Lower leg skin (tissue), 3 donors: ENCODE data around the gene TLE3.

Source experiments
- POLR2A ChIP-seq, 2 donors: fragments of 450-650 bp; IDR thresholded peaks; one replicate each; pipeline ENCODE4 v1.6.1; 2016 to 2017; ENCODE audit warnings: antibody characterized with exemption in 2 of 2, mild to moderate bottlenecking in 1 of 2, moderate library complexity in 1 of 2
- TF ChIP-seq, protein P1 (sequence below), 3 donors: fragments of 450-650 bp; IDR thresholded peaks; one replicate each; pipeline ENCODE4 v1.5.1; 2016; ENCODE audit warnings: antibody characterized with exemption in 3 of 3, mild to moderate bottlenecking in 3 of 3, moderate library complexity in 2 of 3

GRCh38 chr15:70059476-70060213 lies 38.1 kb downstream of the TLE3 start:
- TF ChIP-seq, protein P1, sequence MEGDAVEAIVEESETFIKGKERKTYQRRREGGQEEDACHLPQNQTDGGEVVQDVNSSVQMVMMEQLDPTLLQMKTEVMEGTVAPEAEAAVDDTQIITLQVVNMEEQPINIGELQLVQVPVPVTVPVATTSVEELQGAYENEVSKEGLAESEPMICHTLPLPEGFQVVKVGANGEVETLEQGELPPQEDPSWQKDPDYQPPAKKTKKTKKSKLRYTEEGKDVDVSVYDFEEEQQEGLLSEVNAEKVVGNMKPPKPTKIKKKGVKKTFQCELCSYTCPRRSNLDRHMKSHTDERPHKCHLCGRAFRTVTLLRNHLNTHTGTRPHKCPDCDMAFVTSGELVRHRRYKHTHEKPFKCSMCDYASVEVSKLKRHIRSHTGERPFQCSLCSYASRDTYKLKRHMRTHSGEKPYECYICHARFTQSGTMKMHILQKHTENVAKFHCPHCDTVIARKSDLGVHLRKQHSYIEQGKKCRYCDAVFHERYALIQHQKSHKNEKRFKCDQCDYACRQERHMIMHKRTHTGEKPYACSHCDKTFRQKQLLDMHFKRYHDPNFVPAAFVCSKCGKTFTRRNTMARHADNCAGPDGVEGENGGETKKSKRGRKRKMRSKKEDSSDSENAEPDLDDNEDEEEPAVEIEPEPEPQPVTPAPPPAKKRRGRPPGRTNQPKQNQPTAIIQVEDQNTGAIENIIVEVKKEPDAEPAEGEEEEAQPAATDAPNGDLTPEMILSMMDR (IDR thresholded peaks at IDR 0.05) = no peak
- no peak for TF ChIP-seq POLR2A (IDR thresholded peaks at IDR 0.05)
